ENCODE measurements around the gene DNAJB14.

- TF ChIP-seq CTCF (IDR thresholded peaks at IDR 0.05; ENCODE audit: insufficient read depth, low read depth, low read length) (no peak), EZH2 (IDR thresholded peaks at IDR 0.05; ENCODE audit: insufficient read depth, low read length) (no peak)
These were observed 73.8 kb downstream of the DNAJB14 start for GRCh38 chr4:99872570-99872969.

Data from astrocyte (in vitro differentiated cells and primary cell).